HEK293T (cell line): ENCODE data around the gene CCDC141.
"Not testable (repeated sequence)": the region's sequence is repeated elsewhere in the genome, so short reads cannot be mapped to it uniquely, and the experiment has no call there.

Experiments
- CTCF ChIA-PET: fragments of 350-600 bp; formaldehyde crosslinking; extraction: SDS; loops from one replicate; lab custom pipeline; 2021; ENCODE audit warnings: antibody characterized with exemption, inconsistent platforms; lab: Yijun Ruan, JAX
- POLR2A ChIA-PET: fragments of 350-600 bp; formaldehyde crosslinking; extraction: SDS; loops from one replicate; lab custom pipeline; 2020; ENCODE audit warnings: antibody characterized with exemption, inconsistent platforms; lab: Yijun Ruan, JAX
- DNase-seq: peaks from one replicate; pipeline ENCODE4 v3.0.0; 2012; ENCODE audit warnings: mixed read lengths; ENCODE audit errors: extremely low spot score
- ARNT ChIP-seq: fragments of 450-650 bp; IDR thresholded peaks from 2 replicates; pipeline ENCODE4 v1.6.1; 2017; ENCODE audit warnings: mild to moderate bottlenecking
- BHLHE40 ChIP-seq: fragments of 450-650 bp; IDR thresholded peaks from 2 replicates; pipeline ENCODE4 v1.6.1; 2016; ENCODE audit warnings: mild to moderate bottlenecking, moderate library complexity, borderline replicate concordance
- CTBP1 ChIP-seq: fragments of 450-650 bp; IDR thresholded peaks from 2 replicates; pipeline ENCODE4 v1.6.1; 2016; ENCODE audit warnings: borderline replicate concordance
- ELF4 ChIP-seq: fragments of 450-650 bp; IDR thresholded peaks from 2 replicates; pipeline ENCODE4 v1.6.1; 2017; ENCODE audit warnings: antibody characterized with exemption
- FOXA1 ChIP-seq: fragments of 450-650 bp; IDR thresholded peaks from 2 replicates; pipeline ENCODE4 v1.6.1; 2016; ENCODE audit warnings: mild to moderate bottlenecking
- FOXK2 ChIP-seq: fragments of 450-650 bp; IDR thresholded peaks from 2 replicates; pipeline ENCODE4 v1.6.1; 2016; ENCODE audit warnings: mild to moderate bottlenecking
- FOXM1 ChIP-seq: fragments of 450-650 bp; IDR thresholded peaks from 2 replicates; pipeline ENCODE4 v1.6.1; 2017; ENCODE audit warnings: mild to moderate bottlenecking, borderline replicate concordance
- HDGF ChIP-seq: fragments of 450-650 bp; IDR thresholded peaks from 2 replicates; pipeline ENCODE4 v1.6.1; 2017; ENCODE audit warnings: antibody characterized with exemption, borderline replicate concordance
- L3MBTL2 ChIP-seq: fragments of 450-650 bp; conservative IDR thresholded peaks from 2 replicates; pipeline ENCODE4 v1.6.1; 2016; ENCODE audit warnings: mild to moderate bottlenecking
- LEF1 ChIP-seq: fragments of 450-650 bp; IDR thresholded peaks from 2 replicates; pipeline ENCODE4 v1.6.1; 2017; ENCODE audit warnings: mild to moderate bottlenecking, borderline replicate concordance
- NFRKB ChIP-seq: fragments of 450-650 bp; IDR thresholded peaks from 2 replicates; pipeline ENCODE4 v1.6.1; 2016; ENCODE audit warnings: mild to moderate bottlenecking, moderate library complexity
- SP1 ChIP-seq: fragments of 450-650 bp; IDR thresholded peaks from 2 replicates; pipeline ENCODE4 v1.6.1; 2017
- SUZ12 ChIP-seq: fragments of 450-650 bp; IDR thresholded peaks from 2 replicates; pipeline ENCODE4 v1.6.1; 2016; ENCODE audit warnings: mild to moderate bottlenecking
- TARDBP ChIP-seq: fragments of 450-650 bp; IDR thresholded peaks from 2 replicates; pipeline ENCODE4 v1.6.1; 2016
- ZNF384 ChIP-seq: fragments of 450-650 bp; IDR thresholded peaks from 2 replicates; pipeline ENCODE4 v1.6.1; 2016
- TF ChIP-seq, protein P1 (sequence below): fragments of 450-650 bp; IDR thresholded peaks from 2 replicates; pipeline ENCODE4 v1.6.1; 2016

The CCDC141 gene

DNA sequence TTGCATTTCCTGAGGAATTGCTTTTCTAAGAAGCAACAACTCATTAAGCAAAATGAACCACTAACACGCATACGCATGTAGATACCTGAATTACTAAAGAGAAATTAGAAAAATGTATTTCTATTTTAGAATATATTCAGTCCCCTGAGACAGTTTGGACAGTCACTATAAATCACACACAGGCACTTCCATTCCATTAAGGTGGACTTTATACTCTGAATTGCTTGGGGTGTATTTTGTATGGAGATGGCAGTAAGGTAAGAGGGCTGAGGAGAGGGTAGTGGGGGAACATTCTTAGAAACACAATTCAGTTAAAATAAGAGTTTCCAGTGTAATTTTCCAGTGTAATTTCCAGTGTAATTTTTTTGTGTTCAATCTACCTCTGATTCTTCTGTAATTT lies 1.8 kb downstream of the CCDC141 start:
- CTCF ChIA-PET = no interaction called here
- TF ChIP-seq TARDBP (no peak), ZNF384 (no peak), HDGF (no peak), LEF1 (no peak), L3MBTL2 (no peak), FOXM1 (no peak), NFRKB (no peak), SUZ12 (no peak), BHLHE40 (no peak)
- POLR2A ChIA-PET = no interaction called here
- no peak for DNase-seq

GRCh38 chr2:179045602-179046001 lies 4.3 kb downstream of the CCDC141 start:
- DNase-seq, CTCF ChIA-PET, POLR2A ChIA-PET: not testable (repeated sequence)

DNA sequence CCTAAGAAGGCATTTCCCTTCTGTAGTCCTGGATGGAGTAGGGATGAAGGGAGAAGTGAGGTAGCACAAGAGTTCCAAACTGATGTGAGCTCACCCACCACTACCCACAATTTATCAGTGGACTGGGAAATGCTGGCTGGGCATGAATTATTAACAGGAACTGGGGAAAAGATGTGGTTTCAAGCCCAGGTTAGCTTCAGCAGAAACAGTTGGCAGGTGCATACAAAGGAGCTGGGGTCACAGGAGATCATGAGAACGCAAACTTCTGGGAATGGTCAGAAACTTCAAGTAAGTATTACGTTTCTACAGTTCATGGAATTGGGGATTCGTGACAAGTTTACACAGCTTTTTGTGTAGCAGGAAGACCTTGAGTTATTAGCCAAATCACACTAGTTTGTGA lies 5.4 kb downstream of the CCDC141 start:
- CTCF ChIA-PET = no interaction called here
- no peak for TF ChIP-seq BHLHE40
- no peak for TF ChIP-seq SP1
- TF ChIP-seq FOXA1 = no peak
- TF ChIP-seq TARDBP = no peak
- TF ChIP-seq, protein P1, sequence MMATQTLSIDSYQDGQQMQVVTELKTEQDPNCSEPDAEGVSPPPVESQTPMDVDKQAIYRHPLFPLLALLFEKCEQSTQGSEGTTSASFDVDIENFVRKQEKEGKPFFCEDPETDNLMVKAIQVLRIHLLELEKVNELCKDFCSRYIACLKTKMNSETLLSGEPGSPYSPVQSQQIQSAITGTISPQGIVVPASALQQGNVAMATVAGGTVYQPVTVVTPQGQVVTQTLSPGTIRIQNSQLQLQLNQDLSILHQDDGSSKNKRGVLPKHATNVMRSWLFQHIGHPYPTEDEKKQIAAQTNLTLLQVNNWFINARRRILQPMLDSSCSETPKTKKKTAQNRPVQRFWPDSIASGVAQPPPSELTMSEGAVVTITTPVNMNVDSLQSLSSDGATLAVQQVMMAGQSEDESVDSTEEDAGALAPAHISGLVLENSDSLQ = no peak
- TF ChIP-seq FOXM1 = no peak
- no peak for TF ChIP-seq FOXK2
- no peak for TF ChIP-seq NFRKB
- TF ChIP-seq ELF4 = no peak
- no peak for TF ChIP-seq LEF1
- no peak for TF ChIP-seq CTBP1
- no peak for TF ChIP-seq SUZ12
- DNase-seq = no peak
- POLR2A ChIA-PET = no interaction called here

- ChIA-PET POLR2A (no interaction called here), CTCF (no interaction called here)
- no peak for DNase-seq
- no peak for TF ChIP-seq ARNT
- TF ChIP-seq L3MBTL2 = no peak
- no peak for TF ChIP-seq ZNF384
- no peak for TF ChIP-seq TARDBP
- no peak for TF ChIP-seq FOXM1
- no peak for TF ChIP-seq FOXK2
- TF ChIP-seq, protein P1 = no peak
- no peak for TF ChIP-seq FOXA1
- no peak for TF ChIP-seq SP1
- no peak for TF ChIP-seq LEF1
- no peak for TF ChIP-seq NFRKB
- TF ChIP-seq ELF4 = no peak
- TF ChIP-seq HDGF = no peak
- TF ChIP-seq BHLHE40 = no peak
Observed at GRCh38 chr2:179037807-179038206, 12.1 kb downstream of the CCDC141 start.

- CTCF ChIA-PET = no interaction called here
- TF ChIP-seq HDGF (no peak), TARDBP (no peak), SUZ12 (no peak), SP1 (no peak), L3MBTL2 (no peak), NFRKB (no peak), CTBP1 (no peak), FOXM1 (no peak), LEF1 (no peak), FOXK2 (no peak), ARNT (no peak), ZNF384 (no peak)
- TF ChIP-seq, protein P1 = no peak
- POLR2A ChIA-PET = no interaction called here
- DNase-seq = no peak
Observed at GRCh38 chr2:179036353-179036905, 13.5 kb downstream of the CCDC141 start.

GRCh38 chr2:179031731-179032408 lies 18.1 kb downstream of the CCDC141 start:
- TF ChIP-seq CTBP1 (no peak), ZNF384 (no peak), ELF4 (no peak), NFRKB (no peak), TARDBP (no peak), L3MBTL2 (no peak), ARNT (no peak), SP1 (no peak), HDGF (no peak), FOXK2 (no peak), LEF1 (no peak), FOXM1 (no peak), FOXA1 (no peak)
- ChIA-PET POLR2A (no interaction called here), CTCF (no interaction called here)
- DNase-seq = no peak
